Measurements from ENCODE around the gene SLC25A26.
A peak's percentile ranks its signal among the peaks of the same experiment; 100 is the strongest.

SLC25A26 gene

GRCh38 chr3:66261355-66261754 is 40.6 kb downstream of the SLC25A26 start:
- no peak overlapping the region for H3K4me3 ChIP-seq (replicated peaks in 1 of 2; ENCODE audit: low read depth in 2 of 2, low read length in 2 of 2)
- peak; percentile 23 to 45 for DNase-seq (ENCODE audit: low read depth in 2 of 2)
- no peak for TF ChIP-seq CTCF (IDR thresholded peaks at IDR 0.05; ENCODE audit: low read depth, low read length)

GRCh38 chr3:66265649-66266048 is 44.8 kb downstream of the SLC25A26 start:
- no peak for DNase-seq (ENCODE audit: low read depth in 2 of 2)
- no peak overlapping the region for H3K4me3 ChIP-seq (replicated peaks in 1 of 2; ENCODE audit: low read depth in 2 of 2, low read length in 2 of 2)
- TF ChIP-seq CTCF (IDR thresholded peaks at IDR 0.05; ENCODE audit: low read depth, low read length) = no peak

GRCh38 chr3:66266551-66266950 is 45.8 kb downstream of the SLC25A26 start:
- no peak for DNase-seq (ENCODE audit: low read depth in 2 of 2)

GRCh38 chr3:66267031-66267430 is 46.2 kb downstream of the SLC25A26 start:
- DNase-seq (ENCODE audit: low read depth in 2 of 2) = no peak
- no peak overlapping the region for H3K4me3 ChIP-seq (replicated peaks in 1 of 2; ENCODE audit: low read depth in 2 of 2, low read length in 2 of 2)
- TF ChIP-seq CTCF (IDR thresholded peaks at IDR 0.05; ENCODE audit: low read depth, low read length) = no peak

More at GRCh38 chr3:66266551-66266950, 45.8 kb downstream of the SLC25A26 start:
- no peak overlapping the region for H3K4me3 ChIP-seq (replicated peaks in 1 of 2; ENCODE audit: low read depth in 2 of 2, low read length in 2 of 2)
- TF ChIP-seq CTCF (IDR thresholded peaks at IDR 0.05; ENCODE audit: low read depth, low read length) = no peak

- no peak for DNase-seq (ENCODE audit: low read depth in 2 of 2)
- no peak overlapping the region for H3K4me3 ChIP-seq (replicated peaks in 1 of 2; ENCODE audit: low read depth in 2 of 2, low read length in 2 of 2)
- TF ChIP-seq CTCF (IDR thresholded peaks at IDR 0.05; ENCODE audit: low read depth, low read length) = no peak
Observed at GRCh38 chr3:66267906-66268305, 47.1 kb downstream of the SLC25A26 start.

- H3K4me3 ChIP-seq (replicated peaks in 1 of 2; ENCODE audit: low read depth in 2 of 2, low read length in 2 of 2) = no peak overlapping the region
- no peak for TF ChIP-seq CTCF (IDR thresholded peaks at IDR 0.05; ENCODE audit: low read depth, low read length)
- DNase-seq (ENCODE audit: low read depth in 2 of 2) = no peak
Observed at GRCh38 chr3:66268864-66269263, 48.1 kb downstream of the SLC25A26 start.

- no peak for TF ChIP-seq CTCF (IDR thresholded peaks at IDR 0.05; ENCODE audit: low read depth, low read length)
- no peak overlapping the region for H3K4me3 ChIP-seq (replicated peaks in 1 of 2; ENCODE audit: low read depth in 2 of 2, low read length in 2 of 2)
- no peak for DNase-seq (ENCODE audit: low read depth in 2 of 2)
Observed at GRCh38 chr3:66269411-66269810, 48.6 kb downstream of the SLC25A26 start.
